H54 (cell line): ENCODE data around the gene CLPTM1L.
A peak's percentile ranks its signal among the peaks of the same experiment; 100 is the strongest.
"Not testable (repeated sequence)": the region's sequence is repeated elsewhere in the genome, so short reads cannot be mapped to it uniquely, and the experiment has no call there.

Experiments used
- DNase-seq: peaks from one replicate; pipeline ENCODE4 v3.0.0; 2011; ENCODE audit warnings: low spot score, mixed read lengths; ENCODE audit not compliant: insufficient read length
- FAIRE-seq: peaks from 3 replicates; lab custom pipeline; 2011; peaks lifted over from hg19 to GRCh38; lab: Jason Lieb, UNC
- POLR2A ChIP-seq: IDR thresholded peaks from 2 replicates; pipeline ENCODE4 v1.6.1; 2011; ENCODE audit warnings: low read depth, mild to moderate bottlenecking, low read length

The CLPTM1L gene

DNA sequence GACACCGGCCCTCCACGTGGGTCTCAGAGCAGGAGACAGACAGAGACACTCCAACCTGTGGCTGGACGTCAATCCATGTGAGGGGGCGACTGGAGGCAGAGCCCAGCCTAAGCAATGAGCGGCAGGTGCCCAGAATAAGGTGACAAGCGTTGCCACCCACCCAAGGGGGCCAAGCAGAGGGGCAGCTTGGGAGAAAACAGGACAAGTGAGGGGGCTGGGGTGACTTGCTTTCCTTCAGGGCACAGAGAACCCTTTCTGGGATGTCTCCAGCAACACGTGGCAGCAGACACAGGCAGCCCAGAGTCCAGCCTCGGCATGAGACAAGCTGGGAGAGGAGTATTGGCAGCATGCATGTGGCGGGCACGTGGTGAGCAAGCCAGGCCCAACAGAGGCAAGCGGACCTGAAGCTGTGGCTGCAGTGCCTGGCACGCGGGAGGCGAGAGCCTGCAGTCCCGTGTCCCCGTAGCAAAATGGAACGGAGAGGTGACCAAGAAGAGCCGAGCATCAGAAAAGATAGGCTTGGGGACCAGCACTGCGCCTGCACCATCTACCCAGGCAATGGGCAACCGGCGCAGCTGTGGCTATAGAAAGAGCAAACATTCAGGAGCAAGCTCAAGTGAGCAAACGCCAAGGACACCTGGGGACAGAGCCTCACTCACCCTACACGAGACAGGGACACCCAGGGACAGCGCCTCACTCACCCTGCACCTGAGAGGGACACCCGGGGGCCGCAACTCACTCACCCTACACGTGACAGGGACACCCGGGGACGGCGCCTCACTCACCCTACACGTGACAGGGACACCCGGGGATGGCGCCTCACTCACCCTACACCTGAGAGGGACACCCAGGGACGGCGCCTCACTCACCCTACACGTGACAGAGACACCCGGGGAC lies 56.2 kb downstream of the CLPTM1L start:
- DNase-seq (no peak), FAIRE-seq (no peak)
- no peak for TF ChIP-seq POLR2A

DNA sequence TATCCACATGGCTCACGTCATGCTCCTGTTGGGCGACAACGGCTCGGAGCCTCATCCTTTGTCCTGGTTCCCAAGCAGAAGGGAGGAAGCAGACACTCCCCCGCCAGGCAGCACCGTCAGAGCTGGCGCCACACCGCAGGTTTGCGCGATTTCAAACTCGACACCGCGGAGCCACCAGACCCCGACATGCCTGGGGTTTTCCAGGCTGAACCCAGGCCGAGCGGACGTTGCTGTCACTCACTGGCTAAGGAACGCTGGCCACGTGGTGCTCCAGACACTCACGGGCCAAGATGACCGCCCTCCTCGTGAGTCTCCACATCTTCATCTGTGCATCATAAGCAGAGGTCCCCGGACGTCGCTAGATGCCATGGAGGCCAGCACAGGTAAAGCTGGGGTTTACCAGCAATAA lies 59.0 kb downstream of the CLPTM1L start:
- no peak for FAIRE-seq
- no peak for TF ChIP-seq POLR2A
- no peak for DNase-seq

DNA sequence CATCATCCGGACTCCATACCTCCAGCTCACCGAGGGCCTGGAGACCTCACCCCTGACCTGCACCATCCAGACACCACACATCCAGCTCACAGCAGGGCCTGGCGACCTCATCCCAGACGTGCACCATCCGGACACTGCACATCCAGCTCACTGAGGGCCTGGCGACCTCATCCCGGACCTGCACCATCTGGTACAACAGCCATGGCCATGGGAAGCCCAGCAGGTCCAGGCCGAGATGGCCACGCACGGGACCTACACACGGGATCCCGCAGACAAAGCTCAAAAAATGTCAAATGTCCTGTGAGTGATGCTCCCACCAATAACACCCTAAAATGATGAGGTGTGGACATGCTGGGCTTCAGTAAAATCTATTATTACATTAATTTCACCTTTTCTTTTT lies 59.8 kb downstream of the CLPTM1L start:
- DNase-seq: peak; percentile 52
- no peak for TF ChIP-seq POLR2A
- no peak for FAIRE-seq

DNA sequence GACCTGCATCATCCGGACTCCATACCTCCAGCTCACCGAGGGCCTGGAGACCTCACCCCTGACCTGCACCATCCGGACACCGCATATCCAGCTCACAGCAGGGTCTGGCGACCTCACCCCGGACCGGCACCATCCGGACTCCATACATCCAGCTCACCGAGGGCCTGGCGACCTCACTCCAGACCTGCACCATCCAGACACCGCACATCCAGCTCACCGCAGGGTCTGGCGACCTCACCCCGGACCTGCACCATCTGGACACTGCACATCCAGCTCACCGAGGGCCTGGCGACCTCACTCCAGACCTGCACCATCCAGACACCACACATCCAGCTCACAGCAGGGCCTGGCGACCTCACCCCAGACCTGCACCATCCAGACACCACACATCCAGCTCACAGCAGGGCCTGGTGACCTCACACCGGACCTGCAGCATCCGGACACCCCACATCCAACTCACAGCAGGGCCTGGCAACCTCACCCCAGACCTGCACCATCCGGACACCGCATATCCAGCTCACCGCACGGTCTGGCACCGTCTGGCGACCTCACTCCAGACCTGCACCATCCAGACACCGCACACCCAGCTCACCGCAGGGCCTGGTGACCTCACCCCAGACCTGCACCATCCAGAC lies 60.4 kb downstream of the CLPTM1L start:
- DNase-seq: peak; percentile 56
- peak; percentile 65 for FAIRE-seq

DNA sequence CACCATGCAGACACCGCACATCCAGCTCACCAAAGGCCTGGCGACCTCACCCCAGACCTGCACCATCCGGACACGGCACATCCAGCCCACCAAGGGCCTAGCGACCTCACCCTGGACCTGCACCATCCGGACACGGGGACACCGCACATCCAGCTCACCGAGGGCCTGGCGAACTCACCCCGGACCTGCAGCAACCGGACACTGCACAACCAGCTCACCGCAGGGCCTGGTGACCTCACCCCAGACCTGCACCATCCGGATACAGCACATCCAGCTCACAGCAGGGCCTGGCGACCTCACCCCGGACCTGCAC lies 61.2 kb downstream of the CLPTM1L start:
- not testable (repeated sequence) for FAIRE-seq
- peak; percentile 75 for DNase-seq

DNA sequence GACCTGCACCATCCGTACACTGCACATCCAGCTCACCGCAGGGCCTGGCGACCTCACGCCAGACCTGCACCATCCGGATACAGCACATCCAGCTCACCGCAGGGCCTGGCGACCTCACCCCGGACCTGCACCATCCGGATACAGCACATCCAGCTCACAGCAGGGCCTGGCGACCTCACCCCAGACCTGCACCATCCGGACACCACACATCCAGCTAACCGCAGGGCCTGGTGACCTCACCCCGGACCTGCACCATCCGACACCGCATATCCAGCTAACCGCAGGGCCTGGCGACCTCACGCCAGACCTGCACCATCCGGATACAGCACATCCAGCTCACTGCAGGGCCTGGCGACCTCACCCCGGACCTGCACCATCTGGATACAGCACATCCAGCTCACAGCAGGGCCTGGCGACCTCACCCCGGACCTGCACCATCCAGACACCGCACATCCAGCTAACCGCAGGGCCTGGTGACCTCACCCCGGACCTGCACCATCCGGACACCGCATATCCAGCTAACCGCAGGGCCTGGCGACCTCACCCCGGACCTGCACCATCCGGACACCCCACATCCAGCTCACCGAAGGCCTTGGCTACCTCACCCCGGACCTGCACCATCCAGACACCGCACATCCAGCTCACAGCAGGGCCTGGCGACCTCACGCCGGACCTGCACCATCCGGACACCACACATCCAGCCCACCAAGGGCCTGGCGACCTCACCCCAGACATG lies 61.7 kb downstream of the CLPTM1L start:
- not testable (repeated sequence) for FAIRE-seq

DNA sequence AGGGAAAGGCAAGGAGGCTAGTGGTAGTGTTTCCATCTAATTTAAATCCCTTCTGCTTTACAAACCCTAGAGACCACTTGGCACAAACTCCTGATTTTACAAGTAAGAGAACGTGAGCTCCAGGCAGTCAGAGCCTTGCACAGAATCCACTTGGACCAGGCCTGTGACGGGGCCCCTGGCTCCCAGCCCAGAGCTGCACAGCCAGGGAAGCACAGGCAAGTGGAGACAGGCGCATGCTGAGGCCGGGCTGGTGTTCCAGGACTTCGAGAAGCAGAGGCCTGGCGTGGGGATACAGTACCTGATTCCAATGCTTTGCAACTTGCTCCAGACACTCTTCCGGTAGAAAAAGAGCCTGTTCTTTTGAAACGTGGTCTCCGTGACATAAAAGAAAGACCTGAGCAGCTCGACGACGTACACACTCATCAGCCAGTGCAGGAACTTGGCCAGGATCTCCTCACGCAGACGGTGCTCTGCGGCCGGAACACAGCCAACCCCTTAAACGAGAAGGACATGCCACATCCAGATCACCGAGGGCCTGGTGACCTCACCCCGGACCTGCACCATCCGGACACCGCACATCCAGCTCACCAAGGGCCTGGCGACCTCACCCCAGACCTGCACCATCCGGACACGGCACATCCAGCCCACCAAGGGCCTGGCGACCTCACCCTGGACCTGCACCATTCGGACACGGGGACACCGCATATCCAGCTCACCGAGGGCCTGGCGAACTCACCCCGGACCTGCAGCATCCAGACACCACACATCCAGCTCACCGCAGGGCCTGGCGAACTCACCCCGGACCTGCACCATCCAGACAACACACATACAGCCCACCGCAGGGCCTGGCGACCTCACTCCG lies 62.5 kb downstream of the CLPTM1L start:
- FAIRE-seq: no peak
- TF ChIP-seq POLR2A: no peak
- no peak for DNase-seq

More for the DNA sequence above, 61.7 kb downstream of the CLPTM1L start:
- not testable (repeated sequence) for DNase-seq

DNA sequence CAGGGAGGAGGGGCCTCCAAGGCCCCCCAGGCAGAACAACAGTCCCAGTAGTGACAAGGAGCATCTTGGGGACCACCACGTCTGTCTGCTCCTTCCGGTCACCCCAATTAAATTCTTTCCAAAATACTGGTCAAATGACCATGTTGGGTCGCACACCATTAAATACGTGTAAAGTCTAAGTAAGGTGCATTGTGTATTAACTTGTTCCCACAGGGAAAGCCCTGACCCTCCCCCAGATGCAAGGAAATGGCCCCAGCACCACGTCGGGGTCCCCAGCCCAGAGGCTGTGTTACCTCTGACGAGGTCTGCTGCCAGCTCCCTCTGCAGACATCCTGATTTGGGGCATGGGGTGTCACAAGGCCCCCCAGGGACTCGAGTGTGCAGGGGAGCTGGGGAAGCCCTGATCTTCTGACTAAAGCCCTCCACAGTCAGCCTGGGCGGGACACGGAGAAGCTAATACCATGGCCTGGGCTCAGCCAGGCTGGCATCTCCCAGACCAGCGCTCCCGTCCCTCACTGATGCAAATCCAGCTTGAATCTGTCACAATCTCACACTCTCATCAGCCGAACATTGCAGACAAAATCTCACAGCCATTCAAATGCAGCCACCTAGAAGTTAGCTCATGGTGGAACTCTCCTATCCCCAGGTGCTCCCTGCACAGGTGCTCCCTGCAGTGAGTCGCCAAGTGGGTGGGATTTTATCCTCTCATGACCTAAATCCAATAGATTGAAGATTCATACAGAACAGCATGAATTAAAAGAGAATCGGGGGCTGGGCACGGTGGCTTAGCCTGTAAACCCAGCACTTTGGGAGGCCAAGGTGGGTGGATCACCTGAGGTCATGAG lies 63.6 kb downstream of the CLPTM1L start:
- no peak for FAIRE-seq

DNA sequence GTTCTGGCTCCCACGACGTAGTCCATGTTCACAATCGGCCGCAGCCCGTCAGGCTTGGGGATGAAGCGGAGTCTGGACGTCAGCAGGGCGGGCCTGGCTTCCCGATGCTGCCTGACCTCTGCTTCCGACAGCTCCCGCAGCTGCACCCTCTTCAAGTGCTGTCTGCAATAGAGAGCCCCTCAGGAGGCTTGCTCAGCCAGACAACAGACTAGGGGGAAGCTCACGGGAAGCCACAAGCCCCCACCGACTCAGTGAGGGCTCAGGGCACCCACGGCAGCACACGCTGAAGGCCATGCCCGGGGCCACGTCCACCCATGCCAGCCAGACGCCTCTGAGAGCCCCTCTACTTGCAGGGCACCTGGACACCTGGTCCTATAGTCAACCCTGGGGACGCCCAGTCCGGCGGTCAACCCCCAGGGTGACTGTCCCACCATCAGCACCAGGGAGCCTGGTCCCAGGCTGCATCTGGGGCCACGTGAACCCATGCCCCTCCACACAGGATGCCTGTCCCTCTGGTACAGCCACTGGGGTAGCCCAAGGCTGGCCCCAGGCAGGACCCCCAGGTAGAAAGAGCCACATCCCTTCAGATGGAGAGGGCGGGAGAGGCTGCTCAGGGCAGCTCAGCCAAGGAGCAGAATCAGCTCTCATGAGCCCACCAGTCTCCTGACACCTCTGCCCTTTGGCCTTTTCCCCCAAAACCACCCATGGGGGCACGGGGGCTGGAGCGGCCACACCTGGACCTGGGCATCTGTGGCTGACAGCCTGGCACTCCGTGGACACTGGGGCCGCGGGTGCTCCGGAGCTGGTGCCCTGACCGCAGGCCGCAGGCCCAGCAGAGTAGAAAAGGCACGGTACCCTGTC lies 64.5 kb downstream of the CLPTM1L start:
- no peak for TF ChIP-seq POLR2A
- DNase-seq: no peak
- FAIRE-seq: no peak

More for the DNA sequence above, 63.6 kb downstream of the CLPTM1L start:
- no peak for TF ChIP-seq POLR2A
- DNase-seq: no peak

DNA sequence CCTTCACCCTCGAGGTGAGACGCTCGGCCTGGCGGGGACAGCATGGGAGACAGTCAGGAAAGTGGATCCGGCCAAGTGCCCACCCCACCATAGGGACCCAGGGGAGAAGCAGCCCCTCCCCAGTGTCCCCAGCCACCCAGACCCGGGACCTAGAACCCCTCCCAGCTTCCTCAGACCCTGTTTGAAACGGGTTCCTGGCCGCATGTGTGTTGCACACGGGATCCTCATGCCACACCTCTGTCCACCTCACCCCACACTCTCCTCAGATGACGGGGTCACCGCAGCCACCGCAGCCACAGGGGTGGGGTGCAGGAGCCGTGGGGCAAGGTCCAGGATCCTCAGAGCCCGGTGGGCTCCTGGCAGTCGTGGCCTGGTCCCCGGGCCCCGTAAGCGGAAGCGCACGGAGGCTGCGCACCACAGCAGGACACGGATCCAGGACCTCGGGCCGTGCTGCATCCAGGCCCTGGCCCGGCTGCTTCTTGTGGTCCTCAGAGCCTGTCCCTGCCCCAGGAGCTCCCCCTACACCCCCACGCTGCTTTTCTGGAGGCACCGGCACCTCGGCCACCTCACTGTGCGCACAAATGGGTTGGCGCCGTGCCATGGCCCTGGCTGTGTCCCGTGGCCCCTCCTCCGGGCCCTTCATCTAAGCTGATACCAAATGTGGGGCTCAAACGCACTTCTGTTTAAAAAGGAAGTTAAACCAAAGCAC lies 65.3 kb downstream of the CLPTM1L start:
- FAIRE-seq: no peak
- no peak for DNase-seq

More for the DNA sequence above, 65.3 kb downstream of the CLPTM1L start:
- TF ChIP-seq POLR2A: no peak
